ENCODE data around the gene COL11A2. TPM values are rescaled to one million over a fixed set of nuclear protein-coding genes. Genes with fewer than 3 reads are reported as not detected.

The COL11A2 gene
- total and polyA plus RNA-seq, 2 of the 13 experiments (the other 11 are each of a cell fraction or from before 2014, with no cell fraction given) = 0.55 TPM

DNA sequence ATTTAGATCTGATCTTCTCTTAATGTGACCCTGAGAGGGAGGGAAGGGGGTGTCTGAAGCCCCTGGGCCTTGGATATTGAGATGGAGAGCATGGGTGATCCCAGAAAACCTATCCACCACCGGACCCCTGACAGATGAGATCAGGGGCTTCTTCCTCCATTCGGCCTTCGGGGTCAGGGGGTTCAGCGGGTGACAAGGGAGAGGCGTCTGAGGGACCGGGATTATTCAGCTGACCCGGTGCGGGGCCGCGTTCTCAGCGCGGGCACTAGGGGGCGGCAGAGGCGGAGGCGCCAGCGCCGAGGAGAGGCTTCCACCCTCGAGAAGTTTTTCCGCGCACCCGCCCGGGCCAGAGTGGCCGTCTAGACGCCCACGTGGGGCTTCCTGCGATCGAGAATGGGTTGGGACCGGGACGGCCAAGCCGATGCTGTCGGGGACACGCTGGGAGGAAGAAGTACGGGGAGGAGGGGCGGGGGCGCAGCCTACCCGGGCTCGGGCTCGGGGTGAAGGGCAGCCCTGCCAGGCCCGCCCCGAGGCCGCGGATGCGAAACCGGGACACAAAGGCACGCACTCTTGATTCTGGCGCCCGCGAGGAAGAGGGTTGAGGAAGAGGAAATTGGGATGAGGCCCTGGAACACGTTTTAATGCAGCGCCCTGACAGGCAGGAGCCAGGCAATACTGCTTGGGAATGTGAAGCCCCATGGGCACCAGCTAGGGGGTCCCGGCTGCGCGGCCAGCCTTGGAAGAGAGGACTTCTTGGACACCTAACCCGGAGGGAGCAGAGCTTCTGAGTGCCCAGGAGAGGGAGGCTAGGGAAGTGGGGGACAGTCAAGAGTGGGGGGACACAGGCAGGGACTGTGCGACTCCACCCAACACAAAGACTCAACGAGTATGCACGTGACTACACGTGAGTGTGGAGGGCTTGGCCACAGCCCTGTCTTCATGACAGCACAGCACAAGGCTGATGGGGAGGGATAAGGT is 30.6 kb downstream of the COL11A2 start (continued):
- TF ChIP-seq SP5 (CRISPR knock-in tag; IDR thresholded peaks at IDR 0.05; ENCODE audit: borderline replicate concordance, low read depth) = peak; percentile 11; the same call in 1 of the 2 replicates
- TF ChIP-seq, protein P1, sequence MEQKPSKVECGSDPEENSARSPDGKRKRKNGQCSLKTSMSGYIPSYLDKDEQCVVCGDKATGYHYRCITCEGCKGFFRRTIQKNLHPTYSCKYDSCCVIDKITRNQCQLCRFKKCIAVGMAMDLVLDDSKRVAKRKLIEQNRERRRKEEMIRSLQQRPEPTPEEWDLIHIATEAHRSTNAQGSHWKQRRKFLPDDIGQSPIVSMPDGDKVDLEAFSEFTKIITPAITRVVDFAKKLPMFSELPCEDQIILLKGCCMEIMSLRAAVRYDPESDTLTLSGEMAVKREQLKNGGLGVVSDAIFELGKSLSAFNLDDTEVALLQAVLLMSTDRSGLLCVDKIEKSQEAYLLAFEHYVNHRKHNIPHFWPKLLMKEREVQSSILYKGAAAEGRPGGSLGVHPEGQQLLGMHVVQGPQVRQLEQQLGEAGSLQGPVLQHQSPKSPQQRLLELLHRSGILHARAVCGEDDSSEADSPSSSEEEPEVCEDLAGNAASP (CRISPR knock-in tag; IDR thresholded peaks at IDR 0.05; ENCODE audit: borderline replicate concordance) = peak; percentile 42; the same call in 1 of the 2 replicates
- TF ChIP-seq ZNF629 (CRISPR knock-in tag; conservative IDR thresholded peaks at IDR 0.05) = no peak
- TF ChIP-seq HOXA7 (CRISPR knock-in tag; IDR thresholded peaks at IDR 0.05) = no peak
- TF ChIP-seq GABPB1 (CRISPR knock-in tag; IDR thresholded peaks at IDR 0.05) = peak; percentile 65; the same call in 1 of the 2 replicates
- TF ChIP-seq ZNF234 (CRISPR knock-in tag; conservative IDR thresholded peaks at IDR 0.05) = no peak
- TF ChIP-seq SIN3B (IDR thresholded peaks at IDR 0.05; ENCODE audit: low read length) = no peak
- TF ChIP-seq NPAS2 (CRISPR knock-in tag; IDR thresholded peaks at IDR 0.05; ENCODE audit: borderline replicate concordance) = no peak
- 0 out of 2 replicates have a peak, but pooled peaks have one; percentile 36 for TF ChIP-seq ZNF552 (CRISPR knock-in tag; IDR thresholded peaks at IDR 0.05; ENCODE audit: borderline replicate concordance)
- no peak; the same call in 1 of the 2 replicates for TF ChIP-seq HIVEP1 (CRISPR knock-in tag; IDR thresholded peaks at IDR 0.05)
- TF ChIP-seq, protein P2, sequence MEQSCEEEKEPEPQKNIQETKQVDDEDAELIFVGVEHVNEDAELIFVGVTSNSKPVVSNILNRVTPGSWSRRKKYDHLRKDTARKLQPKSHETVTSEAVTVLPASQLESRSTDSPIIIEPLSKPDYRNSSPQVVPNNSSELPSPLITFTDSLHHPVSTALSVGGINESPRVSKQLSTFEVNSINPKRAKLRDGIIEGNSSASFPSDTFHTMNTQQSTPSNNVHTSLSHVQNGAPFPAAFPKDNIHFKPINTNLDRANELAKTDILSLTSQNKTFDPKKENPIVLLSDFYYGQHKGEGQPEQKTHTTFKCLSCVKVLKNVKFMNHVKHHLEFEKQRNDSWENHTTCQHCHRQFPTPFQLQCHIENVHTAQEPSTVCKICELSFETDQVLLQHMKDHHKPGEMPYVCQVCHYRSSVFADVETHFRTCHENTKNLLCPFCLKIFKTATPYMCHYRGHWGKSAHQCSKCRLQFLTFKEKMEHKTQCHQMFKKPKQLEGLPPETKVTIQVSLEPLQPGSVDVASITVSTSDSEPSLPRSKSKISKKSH (CRISPR knock-in tag; IDR thresholded peaks at IDR 0.05; ENCODE audit: borderline replicate concordance) = no peak; the same call in 1 of the 2 replicates
- TF ChIP-seq ZNF224 (CRISPR knock-in tag; IDR thresholded peaks at IDR 0.05) = no peak
- TF ChIP-seq MIER2 (CRISPR knock-in tag; IDR thresholded peaks at IDR 0.05) = no peak
- TF ChIP-seq MIXL1 (CRISPR knock-in tag; IDR thresholded peaks at IDR 0.05) = 0 out of 2 replicates have a peak, but pooled peaks have one; percentile 10
- no peak for TF ChIP-seq RORA (CRISPR knock-in tag; IDR thresholded peaks at IDR 0.05)
- peak; percentile 79; the same call in 1 of the 2 replicates for TF ChIP-seq KDM2A (CRISPR knock-in tag; IDR thresholded peaks at IDR 0.05; ENCODE audit: borderline replicate concordance, low read depth)
- TF ChIP-seq ZNF383 (CRISPR knock-in tag; IDR thresholded peaks at IDR 0.05; ENCODE audit: borderline replicate concordance) = no peak
- TF ChIP-seq ZNF614 (CRISPR knock-in tag; IDR thresholded peaks at IDR 0.05; ENCODE audit: borderline replicate concordance) = no peak
- TF ChIP-seq DR1 (CRISPR knock-in tag; IDR thresholded peaks at IDR 0.05) = 0 out of 2 replicates have a peak, but pooled peaks have one; percentile 24
- TF ChIP-seq NCOR1 (IDR thresholded peaks at IDR 0.05; ENCODE audit: borderline replicate concordance, low read length) = no peak
- TF ChIP-seq, protein P3, sequence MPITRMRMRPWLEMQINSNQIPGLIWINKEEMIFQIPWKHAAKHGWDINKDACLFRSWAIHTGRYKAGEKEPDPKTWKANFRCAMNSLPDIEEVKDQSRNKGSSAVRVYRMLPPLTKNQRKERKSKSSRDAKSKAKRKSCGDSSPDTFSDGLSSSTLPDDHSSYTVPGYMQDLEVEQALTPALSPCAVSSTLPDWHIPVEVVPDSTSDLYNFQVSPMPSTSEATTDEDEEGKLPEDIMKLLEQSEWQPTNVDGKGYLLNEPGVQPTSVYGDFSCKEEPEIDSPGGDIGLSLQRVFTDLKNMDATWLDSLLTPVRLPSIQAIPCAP (CRISPR knock-in tag; IDR thresholded peaks at IDR 0.05; ENCODE audit: low read depth) = no peak
- no peak for TF ChIP-seq ZNF12 (CRISPR knock-in tag; IDR thresholded peaks at IDR 0.05)
- no peak for TF ChIP-seq ATM (IDR thresholded peaks at IDR 0.05; ENCODE audit: borderline replicate concordance)
- peak; percentile 86; the same call in 1 of the 2 replicates for TF ChIP-seq KDM3A (CRISPR knock-in tag; IDR thresholded peaks at IDR 0.05; ENCODE audit: low read depth)
- TF ChIP-seq, protein P4, sequence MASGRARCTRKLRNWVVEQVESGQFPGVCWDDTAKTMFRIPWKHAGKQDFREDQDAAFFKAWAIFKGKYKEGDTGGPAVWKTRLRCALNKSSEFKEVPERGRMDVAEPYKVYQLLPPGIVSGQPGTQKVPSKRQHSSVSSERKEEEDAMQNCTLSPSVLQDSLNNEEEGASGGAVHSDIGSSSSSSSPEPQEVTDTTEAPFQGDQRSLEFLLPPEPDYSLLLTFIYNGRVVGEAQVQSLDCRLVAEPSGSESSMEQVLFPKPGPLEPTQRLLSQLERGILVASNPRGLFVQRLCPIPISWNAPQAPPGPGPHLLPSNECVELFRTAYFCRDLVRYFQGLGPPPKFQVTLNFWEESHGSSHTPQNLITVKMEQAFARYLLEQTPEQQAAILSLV (CRISPR knock-in tag; IDR thresholded peaks at IDR 0.05; ENCODE audit: borderline replicate concordance) = 0 out of 2 replicates have a peak, but pooled peaks have one; percentile 81
